Adipocyte (in vitro differentiated cells): Measurements from ENCODE around the gene SMARCC1.

Source experiments
- DNase-seq: peaks from one replicate; pipeline ENCODE4 v3.0.0-alpha.2; 2015; ENCODE audit warnings: low read depth
- H3K27me3 ChIP-seq: replicated peaks from 2 replicates; pipeline ENCODE4 v1.7.0; 2013; ENCODE audit warnings: mild to moderate bottlenecking, low read length, moderate library complexity; ENCODE audit not compliant: control insufficient read depth, insufficient read depth
- H3K36me3 ChIP-seq: 2 replicates; pipeline ENCODE4 v1.7.0; 2013; ENCODE audit warnings: low read length, mild to moderate bottlenecking, moderate library complexity; ENCODE audit not compliant: control insufficient read depth, insufficient read depth, severe bottlenecking
- H3K4me1 ChIP-seq: 2 replicates; pipeline ENCODE4 v1.7.0; 2013; ENCODE audit warnings: mild to moderate bottlenecking, low read length, moderate library complexity; ENCODE audit not compliant: control insufficient read depth, insufficient read depth
- H3K4me3 ChIP-seq: 2 replicates; pipeline ENCODE4 v1.7.0; 2013; ENCODE audit warnings: mild to moderate bottlenecking, low read length, moderate library complexity
- H3K9ac ChIP-seq: 2 replicates; pipeline ENCODE4 v1.7.0; 2013; ENCODE audit warnings: mild to moderate bottlenecking, low read length, moderate library complexity
- H3K9me3 ChIP-seq: 2 replicates; pipeline ENCODE4 v1.7.0; 2013; ENCODE audit warnings: mild to moderate bottlenecking, low read length, moderate library complexity; ENCODE audit not compliant: control insufficient read depth

Gene SMARCC1

GRCh38 chr3:47536967-47537366, 244.7 kb downstream of the SMARCC1 start:
- H3K4me3 ChIP-seq, result no peak overlapping the region
- no peak for DNase-seq
- H3K9ac ChIP-seq, result no peak overlapping the region
- peaks cover 9% of the 10 kb centered on the region for H3K27me3 ChIP-seq
- no peaks in the 10 kb centered on the region for H3K36me3 ChIP-seq
- no peaks in the 10 kb centered on the region for H3K9me3 ChIP-seq
- peaks cover 10% of the 10 kb centered on the region for H3K4me1 ChIP-seq

GRCh38 chr3:47536221-47536891, 245.3 kb downstream of the SMARCC1 start:
- Histone ChIP-seq H3K9ac (no peak overlapping the region), H3K4me1 (peaks cover 4% of the 10 kb centered on the region), H3K36me3 (no peaks in the 10 kb centered on the region), H3K4me3 (no peak overlapping the region), H3K27me3 (peaks cover 9% of the 10 kb centered on the region), H3K9me3 (no peaks in the 10 kb centered on the region)
- DNase-seq, result no peak
